ENCODE measurements around the gene PMVK. TPM values are rescaled to one million over a fixed set of nuclear protein-coding genes. Genes with fewer than 3 reads are reported as not detected.

The PMVK gene
- total RNA-seq, 1 experiment from 2014 or later, result 42.2 TPM

- BruUV-seq (replicated peaks), result TSS peak; percentile 97
- peak; percentile 84 for DNase-seq (ENCODE audit: low read depth, low spot score)
- no peak for TF ChIP-seq REST (IDR thresholded peaks at IDR 0.05; ENCODE audit: insufficient read depth in 1 of 2, low read depth in 2 of 2, low read length in 1 of 2)
- peak; percentile 55; the same call in 1 of the 2 replicates for TF ChIP-seq TCF7L2 (IDR thresholded peaks at IDR 0.05; ENCODE audit: low read depth, low read length)
- peak; percentile 29; the same call in 1 of the 2 replicates for TF ChIP-seq CTCF (IDR thresholded peaks at IDR 0.05)
- peak; percentile 54; the same call in 1 of the 2 replicates for TF ChIP-seq POLR2AphosphoS5 (IDR thresholded peaks at IDR 0.05; ENCODE audit: low read depth, low read length)
- TF ChIP-seq SIN3A (IDR thresholded peaks at IDR 0.05; ENCODE audit: borderline replicate concordance, insufficient read depth, low read depth, low read length), result 0 out of 2 replicates have a peak, but pooled peaks have one; percentile 81
- intact Hi-C loops (cut with micrococcal nuclease; ENCODE audit: unreplicated experiment) (loop anchor here (2.0 to 5.0 kb wide), 2 partner anchors 59 to 455 kb away; no protein-coding TSS in a partner anchor), in situ Hi-C loops (cut with HindIII; ENCODE audit: low pct_unique_long_range_greater_than_20kb, low sequenced_read_pairs) (no loop called here)
- Histone ChIP-seq H3K9me3 (ENCODE audit: control insufficient read depth, insufficient read depth, low read depth, low read length) (no peaks in the 10 kb centered on the region), H3K27me3 (ENCODE audit: control insufficient read depth, insufficient read depth, low read length) (no peaks in the 10 kb centered on the region), H3K36me3 (ENCODE audit: control insufficient read depth, insufficient read depth, low read length) (no peaks in the 10 kb centered on the region), H3K4me1 (ENCODE audit: control insufficient read depth, insufficient read depth, low read length) (peaks cover 11% of the 10 kb centered on the region), H3K27ac (ENCODE audit: low read length) (peak overlapping the region; percentile 97), H3K4me3 (ENCODE audit: low read depth in 2 of 2, low read length in 2 of 2) (peak overlapping the region; percentile 68 to 94)
- peak; percentile 90 for ATAC-seq
- ChIA-PET POLR2A (interaction anchor here (1.0 to 1.5 kb wide), 2 partner anchors 18 to 33 kb away, joined by 3 to 5 read pairs; partner anchors contain the start of genes PBXIP1 and SHC1), CTCF (interaction anchor here (0.6 kb wide), 1 partner anchor 379 kb away, joined by 8 read pairs; the partner anchor contains the start of gene UBE2Q1)
These were observed 817 bp upstream of the PMVK start for GRCh38 chr1:154937085-154937987.

- in situ Hi-C loops (cut with HindIII; ENCODE audit: low pct_unique_long_range_greater_than_20kb, low sequenced_read_pairs), result no loop called here
- Histone ChIP-seq H3K4me3 (ENCODE audit: low read depth in 2 of 2, low read length in 2 of 2) (peak overlapping the region; percentile 68 to 94), H3K27ac (ENCODE audit: low read length) (peak overlapping the region; percentile 97), H3K9me3 (ENCODE audit: control insufficient read depth, insufficient read depth, low read depth, low read length) (no peaks in the 10 kb centered on the region), H3K27me3 (ENCODE audit: control insufficient read depth, insufficient read depth, low read length) (no peaks in the 10 kb centered on the region), H3K36me3 (ENCODE audit: control insufficient read depth, insufficient read depth, low read length) (no peaks in the 10 kb centered on the region), H3K4me1 (ENCODE audit: control insufficient read depth, insufficient read depth, low read length) (peaks cover 11% of the 10 kb centered on the region)
- ChIA-PET CTCF (interaction anchor here (0.6 to 1.0 kb wide), 3 partner anchors 29 to 215 kb away, joined by 3 to 4 read pairs (median 3); no protein-coding TSS in a partner anchor), POLR2A (interaction anchor here (1.0 to 1.5 kb wide), 2 partner anchors 20 to 35 kb away, joined by 3 to 5 read pairs; partner anchors contain the start of genes PBXIP1 and SHC1)
- ATAC-seq (peak; percentile 5), DNase-seq (ENCODE audit: low read depth, low spot score) (no peak)
- BruUV-seq (replicated peaks), result TSS peak; percentile 79
- no peak for TF ChIP-seq CTCF (IDR thresholded peaks at IDR 0.05)
- intact Hi-C loops (cut with micrococcal nuclease; ENCODE audit: unreplicated experiment), result loop anchor here (2.0 to 5.0 kb wide), 2 partner anchors 57 to 454 kb away; no protein-coding TSS in a partner anchor
These were observed 567 bp downstream of the PMVK start for GRCh38 chr1:154935749-154936554.
